HS-5 (cell line): Measurements from ENCODE around the gene SLIT3.

Source experiments
- DNase-seq: peaks from one replicate; pipeline ENCODE4 v3.0.0-alpha.2; 2012; ENCODE audit warnings: low read depth

Gene SLIT3

DNA sequence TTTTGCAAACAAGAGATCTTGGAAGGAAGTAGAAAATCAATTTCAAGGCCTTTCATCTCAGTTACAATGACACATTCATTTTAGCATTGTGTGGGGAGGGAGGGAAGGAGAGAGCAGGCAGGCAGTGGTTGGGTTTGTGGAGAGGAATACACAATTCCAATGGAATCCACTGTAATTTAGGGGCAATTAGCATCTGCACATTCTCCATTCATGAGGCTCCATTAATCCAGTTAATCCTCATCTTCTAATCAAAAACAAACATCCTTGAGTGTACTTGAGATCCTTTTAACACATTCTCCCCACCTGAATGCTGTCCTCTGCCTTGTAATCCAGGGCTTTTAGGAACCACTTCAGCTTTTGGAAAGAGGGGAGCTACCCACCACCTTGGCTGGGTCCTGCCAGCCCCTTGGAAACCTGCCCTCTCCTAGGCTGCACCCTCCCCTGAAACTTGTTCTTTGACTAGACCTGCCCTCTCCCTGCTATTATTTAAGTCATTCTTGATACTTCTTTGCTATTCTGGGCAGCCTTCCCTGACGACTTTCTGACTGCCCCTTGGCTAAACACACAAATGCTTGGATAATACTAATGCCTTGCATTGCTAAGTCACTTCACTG lies 271.2 kb downstream of the SLIT3 start:
- no peak for DNase-seq

GRCh38 chr5:169029037-169029436 lies 271.9 kb downstream of the SLIT3 start:
- DNase-seq, result no peak

DNA sequence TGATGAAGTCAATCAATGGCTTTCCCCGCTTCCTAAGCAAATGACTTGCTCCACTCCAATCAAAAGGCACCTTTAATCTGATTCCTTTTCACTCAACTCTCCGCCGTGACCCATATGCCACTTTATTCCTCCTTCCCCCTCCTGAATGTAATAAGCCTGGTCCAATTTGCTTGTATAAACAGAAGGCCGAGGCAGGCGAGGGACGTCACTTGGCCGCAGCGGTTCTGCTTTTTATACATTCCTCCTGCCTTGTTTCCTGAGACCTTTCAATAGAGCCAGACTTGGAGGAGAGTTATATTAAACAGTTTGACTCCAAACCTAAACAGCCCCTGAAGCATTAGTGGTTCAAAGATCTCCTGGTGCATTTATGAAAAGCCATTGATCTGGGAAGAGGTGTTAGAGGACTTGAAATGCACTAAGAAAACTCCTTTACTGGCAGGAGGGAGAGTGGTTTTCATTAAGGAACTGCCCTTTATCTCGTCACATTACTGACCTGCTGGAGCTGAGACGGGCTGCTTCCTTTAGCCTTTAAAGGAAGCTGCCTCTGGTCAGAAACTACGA lies 273.4 kb downstream of the SLIT3 start:
- DNase-seq, result no peak

- no peak for DNase-seq
Observed at GRCh38 chr5:169025491-169025890, 275.4 kb downstream of the SLIT3 start.

GRCh38 chr5:169024421-169024820 lies 276.5 kb downstream of the SLIT3 start:
- DNase-seq, result no peak

GRCh38 chr5:169022718-169023117 lies 278.2 kb downstream of the SLIT3 start:
- DNase-seq, result no peak

DNA sequence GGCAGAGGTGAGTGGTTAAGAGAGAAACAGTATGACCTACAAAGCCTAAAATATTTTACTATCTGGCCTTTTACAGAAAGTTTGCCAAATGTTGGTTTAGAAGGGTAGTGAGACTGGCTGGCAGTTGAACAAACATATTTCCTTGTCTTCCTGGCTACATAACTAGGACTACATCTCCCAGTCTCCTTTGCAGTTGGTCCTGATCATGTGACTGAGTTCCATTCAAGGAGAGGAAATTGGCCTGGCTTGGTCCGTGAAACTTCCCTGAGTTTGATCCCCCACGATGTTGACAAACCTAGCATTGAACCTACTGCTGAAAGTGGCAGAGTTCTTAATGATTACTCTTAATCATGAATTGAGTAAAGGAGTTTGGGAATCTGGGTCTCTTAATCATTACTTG lies 280.8 kb downstream of the SLIT3 start:
- DNase-seq, result no peak

- no peak for DNase-seq
Observed at GRCh38 chr5:169018925-169019324, 282.0 kb downstream of the SLIT3 start.

- no peak for DNase-seq
Observed at GRCh38 chr5:169015991-169016390, 284.9 kb downstream of the SLIT3 start.

GRCh38 chr5:169013846-169014245 lies 287.1 kb downstream of the SLIT3 start:
- no peak for DNase-seq

DNA sequence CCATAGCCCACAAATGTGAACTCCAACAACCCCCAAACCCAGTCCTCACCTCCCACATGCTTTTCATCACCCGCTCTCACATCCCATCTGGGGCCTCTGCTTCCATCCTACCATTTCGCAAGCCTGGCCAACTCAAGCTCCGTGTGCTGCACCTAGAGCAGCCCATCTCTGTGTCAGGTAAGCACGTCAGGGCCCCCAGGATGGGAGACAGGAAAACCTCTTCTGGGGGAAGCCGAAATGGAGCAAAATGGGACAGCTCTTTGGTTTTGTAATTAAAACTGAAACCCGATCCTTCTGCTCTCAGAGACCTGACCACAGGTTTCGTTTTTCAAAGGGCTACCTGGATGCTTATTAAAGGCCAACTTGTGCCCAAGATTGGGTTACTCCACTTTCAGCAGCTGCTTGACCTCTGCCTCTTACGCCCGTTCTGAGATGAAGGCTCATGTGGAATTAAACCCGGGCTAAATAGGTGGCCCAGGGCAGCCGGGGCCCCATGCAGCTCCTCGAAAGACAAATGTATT lies 287.7 kb downstream of the SLIT3 start:
- no peak for DNase-seq

- no peak for DNase-seq
Observed at GRCh38 chr5:169012450-169012849, 288.5 kb downstream of the SLIT3 start.

GRCh38 chr5:169011451-169011850 lies 289.5 kb downstream of the SLIT3 start:
- no peak for DNase-seq

GRCh38 chr5:169011009-169011408 lies 289.9 kb downstream of the SLIT3 start:
- no peak for DNase-seq

- DNase-seq, result no peak
Observed at GRCh38 chr5:169009123-169009522, 291.8 kb downstream of the SLIT3 start.

- DNase-seq, result peak; percentile 29
Observed at GRCh38 chr5:169006842-169007790, 293.8 kb downstream of the SLIT3 start.

DNA sequence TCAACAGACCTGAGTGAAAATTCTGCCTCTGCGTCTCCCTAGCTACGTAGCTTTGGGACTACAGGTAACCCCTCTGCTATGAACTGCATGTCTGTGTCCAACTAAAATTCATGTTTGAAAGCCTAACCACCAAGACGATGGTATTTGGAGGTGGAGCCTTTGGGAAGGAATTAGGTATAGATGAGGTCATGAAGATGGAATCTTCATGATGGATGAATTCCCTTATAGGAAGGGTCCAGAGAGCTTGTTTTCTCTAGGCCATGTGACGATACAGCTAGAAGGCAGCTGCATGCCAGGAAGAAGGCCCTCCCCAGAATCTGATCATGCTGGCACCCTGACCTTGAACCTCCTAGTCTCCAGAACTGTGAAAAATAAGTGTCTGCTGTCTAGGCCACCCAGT lies 296.4 kb downstream of the SLIT3 start:
- DNase-seq, result no peak

GRCh38 chr5:169003721-169004541 lies 297.0 kb downstream of the SLIT3 start:
- no peak for DNase-seq

DNA sequence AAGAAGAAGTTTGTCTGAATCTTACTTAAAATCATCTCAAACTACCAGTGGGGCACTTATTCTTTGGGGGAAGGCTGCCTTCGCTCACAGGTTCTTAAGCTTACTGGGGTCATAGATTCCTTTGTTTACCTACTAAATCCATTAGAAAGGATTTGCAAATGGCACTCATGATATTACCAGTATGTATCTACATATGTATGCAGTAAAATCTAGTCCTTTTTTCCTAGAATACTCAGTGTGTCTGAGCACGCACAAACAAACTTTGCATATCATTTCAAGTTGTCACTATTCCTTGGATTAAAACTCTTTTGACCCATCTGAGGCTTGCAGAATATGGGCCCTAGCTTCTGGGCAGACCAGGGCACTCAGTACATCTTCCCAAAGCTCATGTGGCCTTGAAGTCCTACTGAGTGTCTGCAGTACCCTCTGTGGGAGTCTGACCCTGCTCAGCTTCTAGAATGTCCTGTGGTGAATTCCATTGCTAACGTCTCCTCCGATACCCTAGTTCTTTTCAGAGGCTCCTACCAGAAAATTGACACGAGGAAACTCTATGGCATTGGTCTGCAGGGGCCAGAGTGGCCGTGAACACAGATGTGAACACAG lies 297.9 kb downstream of the SLIT3 start:
- no peak for DNase-seq

- DNase-seq, result no peak
Observed at GRCh38 chr5:169001394-169001793, 299.5 kb downstream of the SLIT3 start.

DNA sequence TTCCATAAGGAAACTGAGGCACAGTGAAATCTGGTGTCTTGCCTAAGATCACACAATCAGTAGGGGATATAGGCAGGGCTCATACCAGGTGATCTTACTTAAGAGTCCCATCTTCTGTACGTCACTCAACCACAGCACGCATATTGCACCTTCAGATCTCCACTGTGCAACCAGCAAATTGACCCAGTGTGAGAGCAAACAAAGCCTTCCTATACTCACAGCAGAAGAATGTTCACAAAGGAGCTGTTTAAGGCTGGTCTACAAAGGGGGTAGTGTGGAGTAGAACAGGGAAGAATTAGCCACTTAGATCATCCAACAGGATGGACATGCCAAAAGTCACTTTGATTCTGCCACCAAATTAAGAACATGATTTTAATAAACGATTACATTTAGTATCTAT lies 305.9 kb downstream of the SLIT3 start:
- DNase-seq, result no peak

- no peak for DNase-seq
Observed at GRCh38 chr5:168992687-168993086, 308.3 kb downstream of the SLIT3 start.
